HEK293T (cell line): Measurements from ENCODE around the gene NEGR1.

Experiments used
- ARNT ChIP-seq: fragments of 450-650 bp; IDR thresholded peaks from 2 replicates; pipeline ENCODE4 v1.6.1; 2017; ENCODE audit warnings: mild to moderate bottlenecking
- ELF4 ChIP-seq: fragments of 450-650 bp; IDR thresholded peaks from 2 replicates; pipeline ENCODE4 v1.6.1; 2017; ENCODE audit warnings: antibody characterized with exemption
- FOXK2 ChIP-seq: fragments of 450-650 bp; IDR thresholded peaks from 2 replicates; pipeline ENCODE4 v1.6.1; 2016; ENCODE audit warnings: mild to moderate bottlenecking
- FOXM1 ChIP-seq: fragments of 450-650 bp; IDR thresholded peaks from 2 replicates; pipeline ENCODE4 v1.6.1; 2017; ENCODE audit warnings: mild to moderate bottlenecking, borderline replicate concordance
- L3MBTL2 ChIP-seq: fragments of 450-650 bp; conservative IDR thresholded peaks from 2 replicates; pipeline ENCODE4 v1.6.1; 2016; ENCODE audit warnings: mild to moderate bottlenecking
- PKNOX1 ChIP-seq: fragments of 450-650 bp; IDR thresholded peaks from 2 replicates; pipeline ENCODE4 v1.6.1; 2016
- SUZ12 ChIP-seq: fragments of 450-650 bp; IDR thresholded peaks from 2 replicates; pipeline ENCODE4 v1.6.1; 2016; ENCODE audit warnings: mild to moderate bottlenecking

GRCh38 chr1:71511505-71511904 lies 770.8 kb downstream of the NEGR1 start:
- TF ChIP-seq FOXK2 (no peak), ELF4 (no peak), L3MBTL2 (no peak), ARNT (no peak), FOXM1 (no peak), PKNOX1 (no peak), SUZ12 (no peak)
